H1 (cell line): ENCODE measurements around the gene STK11. TPM values are rescaled to one million over a fixed set of nuclear protein-coding genes. Genes with fewer than 3 reads are reported as not detected.

Source experiments
- CTCF ChIA-PET: fragments of 300-600 bp; sonication (Branson Sonifier 250); formaldehyde crosslinking; loops from one replicate; lab custom pipeline; 2021; ENCODE audit not compliant: partially characterized antibody; lab: Charles Lee
- POLR2A ChIA-PET: fragments of 300-600 bp; sonication (Branson Sonifier 250); formaldehyde crosslinking; loops from one replicate; lab custom pipeline; 2021; ENCODE audit warnings: inconsistent platforms; ENCODE audit not compliant: partially characterized antibody; lab: Charles Lee
- DNase-seq, 2 experiments: peaks; one replicate each; pipeline versions ENCODE4 v3.0.0 to v3.0.0-alpha.2; 2010 to 2022; ENCODE audit warnings: low spot score in 2 of 2, low read depth in 1 of 2, mixed read lengths in 1 of 2
- FAIRE-seq: peaks from 2 replicates; lab custom pipeline; 2011; peaks lifted over from hg19 to GRCh38; lab: Jason Lieb, UNC
- H2AFZ ChIP-seq: 2 replicates; pipeline ENCODE4 v1.8.1; 2012; ENCODE audit warnings: low read length, inconsistent platforms
- H2AK5ac ChIP-seq: 2 replicates; pipeline ENCODE4 v1.6.1; 2013; ENCODE audit warnings: low read depth, low read length
- H2BK120ac ChIP-seq: replicated peaks from 2 replicates; pipeline ENCODE3; 2013; ENCODE audit warnings: low read depth, low read length, inconsistent platforms
- H2BK12ac ChIP-seq: 2 replicates; pipeline ENCODE4 v1.6.1; 2013; ENCODE audit warnings: low read depth, low read length
- H2BK15ac ChIP-seq: 2 replicates; pipeline ENCODE4 v1.6.1; 2013; ENCODE audit warnings: low read length
- H2BK20ac ChIP-seq: 2 replicates; pipeline ENCODE4 v1.6.1; 2013; ENCODE audit warnings: low read length
- H2BK5ac ChIP-seq: 2 replicates; pipeline ENCODE4 v1.6.1; 2013; ENCODE audit warnings: low read depth, low read length
- H3K14ac ChIP-seq: 2 replicates; pipeline ENCODE4 v1.6.1; 2013; ENCODE audit warnings: inconsistent platforms; ENCODE audit not compliant: insufficient read length
- H3K18ac ChIP-seq: 2 replicates; pipeline ENCODE4 v1.6.1; 2013; ENCODE audit warnings: low read length; ENCODE audit errors: extremely low read depth
- H3K23ac ChIP-seq: 2 replicates; pipeline ENCODE4 v1.6.1; 2013; ENCODE audit warnings: inconsistent platforms; ENCODE audit not compliant: insufficient read length
- H3K23me2 ChIP-seq: 2 replicates; pipeline ENCODE4 v1.6.1; 2013; ENCODE audit warnings: low read depth, low read length
- H3K27ac ChIP-seq: 2 replicates; pipeline ENCODE4 v1.6.1; 2011; ENCODE audit warnings: low read depth, low read length, inconsistent platforms
- H3K27me3 ChIP-seq, 4 experiments: replicated peaks in 1 of 4; 1 replicate in 1 of 4; 2 replicates in 3 of 4; pipeline versions ENCODE4 v1.6.1 to v1.8.1; 2011 to 2013; ENCODE audit warnings: low read length in 3 of 4, mild to moderate bottlenecking in 3 of 4, inconsistent platforms in 2 of 4, mixed read lengths in 2 of 4, moderate library complexity in 1 of 4; ENCODE audit not compliant: control insufficient read depth in 3 of 4, insufficient read depth in 3 of 4; ENCODE audit errors: extremely low read depth in 1 of 4
- H3K36me3 ChIP-seq, 4 experiments: 2 replicates each; pipeline versions ENCODE4 v1.6.1 to v1.8.1; 2011 to 2013; ENCODE audit warnings: mild to moderate bottlenecking in 4 of 4, low read length in 3 of 4, moderate library complexity in 2 of 4, control low read depth in 1 of 4, inconsistent platforms in 1 of 4; ENCODE audit not compliant: insufficient read depth in 4 of 4, control insufficient read depth in 2 of 4
- H3K4ac ChIP-seq: replicated peaks from 2 replicates; pipeline ENCODE3; 2013; ENCODE audit warnings: low read length, low read depth, mixed read lengths, inconsistent platforms; ENCODE audit not compliant: insufficient read length
- H3K4me1 ChIP-seq, 4 experiments: replicated peaks in 1 of 4; 1 replicate in 1 of 4; 2 replicates in 3 of 4; pipeline versions ENCODE4 v1.6.1 to v1.8.1; 2011 to 2013; ENCODE audit warnings: low read length in 3 of 4, inconsistent platforms in 2 of 4, mixed read lengths in 1 of 4; ENCODE audit not compliant: insufficient read depth in 4 of 4, control insufficient read depth in 3 of 4
- H3K4me2 ChIP-seq, 2 experiments: 2 replicates each; pipeline versions ENCODE4 v1.6.1 to v1.8.1; 2011 to 2013; ENCODE audit warnings: low read depth in 2 of 2, low read length in 2 of 2, control low read depth in 1 of 2, inconsistent platforms in 1 of 2, mild to moderate bottlenecking in 1 of 2; ENCODE audit not compliant: insufficient read depth in 1 of 2
- H3K4me3 ChIP-seq, 4 experiments: fragments of 200-600, 300-600 bp in 1 of 4; sonication (generic), shearing (Covaris generic), sonication (Bioruptor Twin) in 1 of 4; 2 replicates each; pipeline versions ENCODE4 v1.5.1 to v1.8.1; 2011 to 2016; ENCODE audit warnings: low read length in 4 of 4, low read depth in 3 of 4, control low read depth in 2 of 4, inconsistent platforms in 2 of 4, mild to moderate bottlenecking in 2 of 4, mixed read lengths in 1 of 4, moderate library complexity in 1 of 4; ENCODE audit not compliant: insufficient read depth in 2 of 4; ENCODE audit errors: extremely low read depth in 1 of 4
- H3K56ac ChIP-seq: replicated peaks from 2 replicates; pipeline ENCODE3; 2013; ENCODE audit warnings: low read depth, mild to moderate bottlenecking, mixed read lengths, low read length, inconsistent platforms; ENCODE audit not compliant: insufficient read length
- H3K79me1 ChIP-seq: 2 replicates; pipeline ENCODE4 v1.6.1; 2013; ENCODE audit warnings: low read depth, low read length, control low read depth
- H3K79me2 ChIP-seq, 2 experiments: 2 replicates each; pipeline versions ENCODE4 v1.6.1 to v1.8.1; 2012 to 2013; ENCODE audit warnings: low read length in 2 of 2, mild to moderate bottlenecking in 2 of 2, inconsistent platforms in 1 of 2; ENCODE audit not compliant: insufficient read depth in 2 of 2, control insufficient read depth in 1 of 2
- H3K9ac ChIP-seq, 4 experiments: replicated peaks in 1 of 4; 1 replicate in 1 of 4; 2 replicates in 3 of 4; pipeline versions ENCODE4 v1.6.1 to v1.8.1; 2011 to 2013; ENCODE audit warnings: low read depth in 3 of 4, low read length in 3 of 4, control low read depth in 2 of 4, mild to moderate bottlenecking in 2 of 4, moderate library complexity in 2 of 4, inconsistent platforms in 1 of 4; ENCODE audit errors: extremely low read depth in 1 of 4
- H3K9me3 ChIP-seq, 2 experiments: 2 replicates each; pipeline versions ENCODE4 v1.6.1 to v1.8.1; 2012 to 2013; ENCODE audit warnings: mild to moderate bottlenecking in 2 of 2, moderate library complexity in 2 of 2, control low read depth in 1 of 2, inconsistent platforms in 1 of 2, low read depth in 1 of 2, low read length in 1 of 2, mixed read lengths in 1 of 2; ENCODE audit not compliant: insufficient read depth in 2 of 2
- H4K20me1 ChIP-seq, 2 experiments: replicated peaks in 1 of 2; 2 replicates each; pipeline versions ENCODE3 to v1.8.1; 2011 to 2013; ENCODE audit warnings: inconsistent platforms in 2 of 2, low read length in 2 of 2, mild to moderate bottlenecking in 1 of 2; ENCODE audit not compliant: insufficient read depth in 2 of 2, control insufficient read depth in 1 of 2
- H4K5ac ChIP-seq: 2 replicates; pipeline ENCODE4 v1.6.1; 2013; ENCODE audit warnings: low read length, low read depth, mixed read lengths, inconsistent platforms; ENCODE audit not compliant: insufficient read length
- H4K8ac ChIP-seq: 2 replicates; pipeline ENCODE4 v1.8.0; 2013; ENCODE audit warnings: mild to moderate bottlenecking, moderate library complexity, low read length, inconsistent platforms; ENCODE audit not compliant: insufficient read depth; ENCODE audit errors: extremely low read depth
- H4K91ac ChIP-seq: replicated peaks from 2 replicates; pipeline ENCODE3; 2013; ENCODE audit warnings: low read length, mixed read lengths, inconsistent platforms; ENCODE audit not compliant: insufficient read length
- ATF2 ChIP-seq: IDR thresholded peaks from 2 replicates; pipeline ENCODE4 v1.6.1; 2012; ENCODE audit warnings: low read length, inconsistent platforms
- CEBPB ChIP-seq: IDR thresholded peaks from 2 replicates; pipeline ENCODE4 v1.6.1; 2012; ENCODE audit warnings: low read depth, low read length
- FOSL1 ChIP-seq: IDR thresholded peaks from 2 replicates; pipeline ENCODE4 v1.6.1; 2011; ENCODE audit warnings: mild to moderate bottlenecking, low read depth, low read length, moderate library complexity; ENCODE audit not compliant: insufficient read depth
- RFX5 ChIP-seq: IDR thresholded peaks from 2 replicates; pipeline ENCODE4 v1.6.1; 2011; ENCODE audit warnings: low read depth, low read length, improper control_type of control experiment, borderline replicate concordance
- SIX5 ChIP-seq: IDR thresholded peaks from 2 replicates; pipeline ENCODE4 v1.6.1; 2011; ENCODE audit warnings: mild to moderate bottlenecking, low read depth, low read length
- SRF ChIP-seq: IDR thresholded peaks from 2 replicates; pipeline ENCODE4 v1.6.1; 2011; ENCODE audit warnings: mild to moderate bottlenecking, low read depth, low read length, moderate library complexity
- TAF7 ChIP-seq: optimal IDR thresholded peaks from 2 replicates; pipeline ENCODE3; 2011; ENCODE audit warnings: low read depth, mild to moderate bottlenecking, inconsistent platforms, low read length, moderate library complexity, borderline replicate concordance
- YY1 ChIP-seq: IDR thresholded peaks from 2 replicates; pipeline ENCODE4 v1.6.1; 2011; ENCODE audit warnings: low read depth, mild to moderate bottlenecking, low read length
- WGBS, 2 experiments: shearing (Covaris generic) in 1 of 2; methylation state at CpG; one replicate each; pipeline versions ENCODE4 v1.1.6 to v1.1.7; 2013 to 2015; ENCODE audit warnings: low lambda C conversion rate in 2 of 2, mixed read lengths in 2 of 2, inconsistent platforms in 1 of 2, low coverage in 1 of 2, missing lambda C conversion rate in 1 of 2; ENCODE audit not compliant: insufficient replicate concordance in 2 of 2, insufficient coverage in 1 of 2, insufficient read length in 1 of 2; ENCODE audit errors: extremely low coverage in 1 of 2, missing lambda C conversion rate in 1 of 2; 5-methylcytosine and 5-hydroxymethylcytosine counted together
- polyA plus RNA-seq, 7 experiments: library from polyadenylated mRNA; depleted of rRNA in 3 of 7; stranded (reverse) in 5 of 7; unstranded in 2 of 7; fragments of >200 nt in 5 of 7; fragments of 200-250 nt in 2 of 7; gene quantifications; 1 replicate in 5 of 7; 2 replicates in 1 of 7; 4 replicates in 1 of 7; pipeline versions ENCODE4 v1.2.1 to v1.2.3, GENCODE V29; 2011 to 2013; ENCODE audit warnings: missing spikeins in 2 of 7, mixed read lengths in 2 of 7
- total RNA-seq: library from RNA; stranded (reverse); fragmentation: NEBNext Ultra II Directional; extraction: Animal tissue kit (Norgen Biotek cat#: 25700); gene quantifications from 2 replicates; pipeline ENCODE4 v1.2.1, GENCODE V29; 2021
- TF ChIP-seq, protein P1 (sequence below): IDR thresholded peaks from 2 replicates; pipeline ENCODE4 v1.6.1; 2011; ENCODE audit warnings: low read depth, mild to moderate bottlenecking, low read length; ENCODE audit not compliant: insufficient read depth
- TF ChIP-seq, protein P2 (sequence below): IDR thresholded peaks from 2 replicates; pipeline ENCODE4 v1.6.1; 2012; ENCODE audit warnings: inconsistent platforms

Gene STK11
- total and polyA plus RNA-seq, 2 of the 8 experiments (the other 6 are each of a cell fraction or from before 2014, with no cell fraction given), result 45.3 to 70.7 TPM

GRCh38 chr19:1254081-1254527 is 48.5 kb downstream of the STK11 start:
- Histone ChIP-seq H4K8ac (peak overlapping the region; percentile 75; the same call in 1 of the 2 replicates), H3K9ac (no peak overlapping the region), H3K4ac (no peak overlapping the region), H4K5ac (no peak overlapping the region), H3K9me3 (no peaks in the 10 kb centered on the region), H2BK20ac (no peak overlapping the region), H3K36me3 (peaks cover 26 to 75% (median 45%) of the 10 kb centered on the region in 4 experiments), H2BK15ac (no peak overlapping the region), H2BK120ac (no peak overlapping the region), H2AK5ac (no peak overlapping the region), H4K91ac (no peak overlapping the region), H3K14ac (no peak overlapping the region), H3K18ac (no peak overlapping the region), H3K27me3 (no peaks in the 10 kb centered on the region; a peak in 1 of 7 replicates), H3K27ac (no peak overlapping the region), H2BK12ac (no peak overlapping the region), H3K23ac (no peak overlapping the region), H3K56ac (no peak overlapping the region), H3K23me2 (peaks cover 2% of the 10 kb centered on the region; the same call in 1 of the 2 replicates), H4K20me1 (peaks cover 24 to 38% of the 10 kb centered on the region in 2 experiments), H2AFZ (no peak overlapping the region), H3K79me2 (peaks cover 9 to 51% of the 10 kb centered on the region in 2 experiments), H3K4me2 (no peak overlapping the region), H3K4me3 (no peak overlapping the region), H3K4me1 (peaks cover 0 to 26% (median 13%) of the 10 kb centered on the region in 4 experiments; a peak in 6 of 7 replicates), H2BK5ac (no peak overlapping the region; the same call in 1 of the 2 replicates), H3K79me1 (peaks cover 12% of the 10 kb centered on the region; the same call in 1 of the 2 replicates)
- CTCF ChIA-PET, result interaction anchor here (1.4 to 15.9 kb wide), 3 partner anchors 9 to 13 kb away, joined by 4 to 212 read pairs (median 42); partner anchors contain the start of gene ATP5F1D
- 96% methylated on average over 19 of the region's 37 CpGs; no CpG with 5 or more reads in 1 of the 2 experiments for WGBS, 2 experiments
- no peak for DNase-seq
- POLR2A ChIA-PET, result interaction anchor here (0.9 to 19.4 kb wide), 6 partner anchors 10 to 227 kb away, joined by 3 to 456 read pairs (median 8); partner anchors contain the start of genes CIRBP, CNN2 and FAM174C
- FAIRE-seq, result no peak
- TF ChIP-seq CEBPB (no peak), FOSL1 (no peak), SRF (no peak), SIX5 (no peak), ATF2 (no peak), TAF7 (no peak), RFX5 (no peak), YY1 (no peak)
- TF ChIP-seq, protein P1, sequence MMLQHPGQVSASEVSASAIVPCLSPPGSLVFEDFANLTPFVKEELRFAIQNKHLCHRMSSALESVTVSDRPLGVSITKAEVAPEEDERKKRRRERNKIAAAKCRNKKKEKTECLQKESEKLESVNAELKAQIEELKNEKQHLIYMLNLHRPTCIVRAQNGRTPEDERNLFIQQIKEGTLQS, result no peak
- TF ChIP-seq, protein P2, sequence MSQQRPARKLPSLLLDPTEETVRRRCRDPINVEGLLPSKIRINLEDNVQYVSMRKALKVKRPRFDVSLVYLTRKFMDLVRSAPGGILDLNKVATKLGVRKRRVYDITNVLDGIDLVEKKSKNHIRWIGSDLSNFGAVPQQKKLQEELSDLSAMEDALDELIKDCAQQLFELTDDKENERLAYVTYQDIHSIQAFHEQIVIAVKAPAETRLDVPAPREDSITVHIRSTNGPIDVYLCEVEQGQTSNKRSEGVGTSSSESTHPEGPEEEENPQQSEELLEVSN, result no peak
